GM18520 (cell line): ENCODE data around the gene EXOC3L4.
"Not testable (repeated sequence)": the region's sequence is repeated elsewhere in the genome, so short reads cannot be mapped to it uniquely, and the experiment has no call there.

Experiments used
- ATAC-seq: cut with Tn5 transposase; IDR thresholded peaks from one replicate; pipeline ENCODE4 v1.9.1; 2021; ENCODE audit not compliant: unreplicated experiment

EXOC3L4 gene

DNA sequence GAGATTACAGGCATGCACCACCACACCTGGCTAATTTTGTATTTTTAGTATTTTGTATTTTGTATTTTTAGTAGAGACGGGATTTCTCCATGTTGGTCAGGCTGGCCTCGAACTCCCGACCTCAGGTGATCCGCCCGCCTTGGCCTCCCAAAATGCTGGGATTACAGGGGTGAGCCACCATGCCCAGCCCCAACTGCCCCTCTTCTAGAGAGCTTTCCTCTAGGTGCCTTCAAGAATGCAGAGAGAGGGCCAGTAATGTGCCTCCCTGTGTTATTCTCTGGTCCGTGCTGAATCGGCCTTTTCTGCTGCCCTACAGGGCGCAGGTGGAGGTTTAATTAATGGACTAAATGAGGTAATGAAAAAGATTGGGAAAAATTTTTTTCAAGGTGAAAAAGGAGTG is 25.0 kb downstream of the EXOC3L4 start:
- not testable (repeated sequence) for ATAC-seq

DNA sequence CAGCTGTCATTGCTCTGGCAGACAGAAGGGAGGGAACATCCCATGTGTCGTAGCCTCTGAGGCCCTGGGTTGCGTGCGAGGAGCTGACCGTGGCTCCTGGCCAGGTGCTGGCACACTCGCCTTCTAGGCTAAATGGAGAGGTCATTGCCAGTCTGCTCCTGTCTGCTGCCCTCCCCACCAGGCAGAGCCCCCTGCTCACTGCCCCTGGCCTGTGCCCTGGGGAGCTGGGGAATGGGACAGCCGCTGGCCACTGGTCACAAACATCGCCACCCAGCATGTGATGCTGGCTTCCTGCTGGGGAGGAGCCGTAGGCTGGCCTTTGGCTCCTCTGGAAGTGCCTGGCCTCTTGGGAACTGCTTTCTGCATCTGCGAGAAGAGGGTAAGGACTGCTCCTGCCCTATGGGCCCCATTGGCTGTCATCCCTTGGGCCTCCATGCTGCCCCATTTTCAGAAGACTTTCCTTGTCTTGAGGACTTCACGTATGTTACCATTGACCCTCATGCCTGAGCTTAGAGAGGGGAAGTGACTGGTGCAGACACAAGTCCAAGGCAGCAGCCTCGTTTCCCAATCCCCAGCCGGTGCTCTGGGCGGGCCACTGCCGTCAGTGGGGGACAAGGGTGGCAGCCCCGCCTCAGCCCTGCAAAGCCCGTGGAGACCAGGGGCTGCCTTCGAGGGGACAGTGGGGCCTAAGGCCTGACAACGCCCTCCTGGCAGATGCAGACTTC is 26.8 kb downstream of the EXOC3L4 start:
- no peak for ATAC-seq

DNA sequence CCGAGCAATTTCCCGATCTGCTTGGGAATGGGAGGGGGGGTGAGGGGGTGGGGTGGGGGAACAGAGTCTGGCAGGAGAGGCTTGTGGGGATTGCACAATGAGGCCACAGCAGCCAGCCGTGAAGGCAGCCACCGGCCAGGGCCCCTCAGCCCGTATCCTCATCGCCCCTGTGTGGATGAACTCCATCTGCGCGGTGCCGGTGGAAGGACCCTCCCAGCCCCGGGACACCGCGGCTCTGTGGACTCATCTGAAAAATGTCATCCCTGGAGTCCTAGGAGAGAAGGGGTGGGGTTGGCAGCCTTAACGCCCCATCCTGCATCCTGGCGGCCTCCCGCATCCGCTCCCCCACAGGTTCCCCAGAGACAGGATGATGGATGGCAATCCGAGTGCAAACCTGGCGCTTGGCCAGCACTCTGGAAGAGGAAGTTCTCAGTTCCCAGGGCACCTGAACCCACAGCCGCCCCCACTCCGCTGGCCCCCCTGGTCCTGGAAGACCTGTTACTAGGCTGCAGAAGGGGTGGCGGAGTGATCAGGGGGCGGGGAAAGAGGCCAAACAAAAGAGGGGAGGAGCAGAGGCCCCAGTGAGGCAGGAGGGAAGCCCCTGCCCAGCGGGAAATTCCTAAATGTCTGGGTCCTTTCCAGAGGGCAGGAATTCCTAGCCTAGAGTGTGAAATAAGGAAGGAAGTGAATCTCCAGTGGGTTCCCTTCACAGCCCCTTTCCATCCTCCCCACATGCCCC is 27.5 kb downstream of the EXOC3L4 start:
- ATAC-seq = no peak

DNA sequence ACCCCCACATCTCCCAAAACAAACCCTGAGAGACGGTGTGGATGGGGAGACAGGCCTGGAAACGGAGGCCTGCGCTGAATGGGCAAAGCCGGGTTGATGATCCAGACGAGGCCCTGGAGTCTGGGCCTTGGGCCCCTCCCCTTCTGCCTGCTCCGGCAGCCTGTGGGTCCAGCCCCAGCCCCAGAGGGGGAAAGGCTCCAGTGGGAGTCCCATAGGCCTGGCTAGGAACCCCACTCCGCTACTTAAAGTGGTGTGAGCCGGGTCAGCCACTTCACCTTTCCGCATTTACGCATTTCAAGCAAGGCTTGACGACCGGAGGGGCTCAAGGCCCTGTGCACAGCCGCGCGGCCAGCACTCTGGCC is 28.0 kb downstream of the EXOC3L4 start:
- no peak for ATAC-seq

DNA sequence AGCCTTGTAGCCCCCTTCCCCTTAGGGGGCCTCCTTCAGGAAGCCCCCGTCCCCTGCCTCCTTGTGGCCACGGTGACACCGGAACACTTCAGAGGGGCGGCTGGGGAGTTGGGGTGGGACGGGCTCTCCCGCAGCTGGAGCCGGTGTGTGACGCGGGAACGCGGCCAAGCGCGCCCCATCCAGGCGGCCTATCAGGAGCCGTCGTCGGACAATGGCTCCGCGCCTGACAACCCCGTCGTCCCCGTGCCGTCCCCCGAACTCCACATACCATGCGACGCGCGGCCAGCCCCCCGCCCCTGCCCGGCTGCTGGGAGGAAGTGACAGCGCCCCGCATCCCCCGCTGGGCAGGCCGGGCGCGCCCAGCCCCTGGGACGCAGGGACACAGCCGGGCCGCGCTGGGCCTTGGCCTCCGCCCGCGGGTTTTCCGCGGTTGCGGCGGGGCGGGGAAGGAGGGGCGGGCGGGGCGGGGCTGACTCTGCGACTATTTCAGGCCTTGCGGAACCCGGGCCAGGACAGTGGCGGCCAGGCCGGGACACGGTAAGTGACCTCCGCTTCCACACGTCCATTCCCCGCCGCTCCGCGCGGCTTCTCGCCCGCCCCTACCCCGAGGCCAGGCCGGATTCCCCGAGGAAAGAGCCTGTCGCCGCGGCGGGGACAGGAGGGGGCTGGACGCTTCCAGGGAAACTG is 28.6 kb downstream of the EXOC3L4 start, which contains the start of gene TNFAIP2:
Gene TNFAIP2 (plus strand): TSS at position 515 of the 687 bp plus-strand sequence. CDS start 2,997 bp downstream, outside the sequence.
- ATAC-seq = no peak

DNA sequence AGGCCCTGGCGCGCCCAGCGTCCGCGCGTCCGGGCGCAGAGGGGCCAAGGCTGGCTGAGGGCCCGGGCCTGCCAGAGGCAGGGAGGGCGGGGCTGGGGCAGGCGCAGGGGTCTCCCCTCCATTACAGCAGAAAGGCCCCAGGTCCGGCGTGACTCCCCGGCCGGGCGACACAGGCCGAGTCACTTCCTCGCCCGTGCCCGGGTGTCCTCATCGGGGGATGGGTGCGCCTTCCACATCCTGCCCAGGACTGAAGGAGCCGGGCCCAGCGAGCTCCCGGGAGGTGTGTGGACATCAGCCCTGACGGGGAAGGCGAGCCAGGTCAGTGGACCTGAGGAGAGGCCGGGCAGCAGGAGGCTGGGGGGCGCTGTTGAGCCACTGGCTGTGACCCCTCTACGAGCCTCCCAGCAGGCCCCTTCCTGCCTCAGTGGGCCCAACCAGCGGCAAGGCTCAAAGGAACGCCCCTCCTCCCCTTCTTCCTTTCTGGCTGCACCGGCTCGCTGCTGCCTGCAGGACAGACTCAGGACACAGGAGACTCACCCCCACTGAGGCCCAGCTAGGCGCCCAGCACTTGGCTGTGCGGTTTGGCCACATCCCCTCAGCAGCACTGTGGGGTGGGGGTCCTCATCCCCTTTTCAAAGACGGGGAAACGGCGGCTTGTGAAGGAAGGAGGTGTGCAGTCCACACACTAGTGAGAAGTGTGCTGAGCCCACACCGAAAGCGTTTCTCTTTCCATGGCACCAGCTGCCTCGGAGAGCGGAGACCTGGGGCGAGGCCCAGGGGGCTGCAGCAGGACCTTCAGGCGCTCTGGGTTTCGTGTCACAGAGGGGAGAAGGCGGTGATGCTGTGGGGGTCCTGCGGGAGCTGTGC is 29.3 kb downstream of the EXOC3L4 start:
- ATAC-seq = no peak

DNA sequence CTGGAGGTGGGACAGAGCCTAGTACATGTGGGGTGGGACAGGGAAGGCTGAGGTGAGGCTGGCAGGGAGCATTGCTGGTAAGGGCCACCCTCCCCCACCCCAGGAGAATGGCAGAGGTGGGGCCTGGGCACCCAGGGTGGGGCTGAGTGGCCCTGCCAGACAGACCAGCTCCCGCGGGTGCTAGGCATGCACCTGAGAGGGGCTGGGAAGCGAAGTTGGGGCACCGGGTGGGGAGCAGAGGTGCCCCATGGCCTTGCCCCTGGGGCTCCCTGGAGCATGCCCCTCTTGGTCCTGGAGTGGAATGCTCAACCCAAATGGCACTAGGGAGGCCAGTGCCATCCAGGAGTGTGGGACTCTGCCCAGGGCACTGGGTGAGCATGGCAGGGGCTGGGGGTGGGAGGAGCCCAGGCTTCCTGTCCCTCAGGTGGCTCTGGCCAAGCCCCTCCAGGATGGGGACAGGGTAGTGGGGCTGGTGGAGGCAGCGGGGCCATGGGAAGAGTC is 30.0 kb downstream of the EXOC3L4 start:
- ATAC-seq = no peak

DNA sequence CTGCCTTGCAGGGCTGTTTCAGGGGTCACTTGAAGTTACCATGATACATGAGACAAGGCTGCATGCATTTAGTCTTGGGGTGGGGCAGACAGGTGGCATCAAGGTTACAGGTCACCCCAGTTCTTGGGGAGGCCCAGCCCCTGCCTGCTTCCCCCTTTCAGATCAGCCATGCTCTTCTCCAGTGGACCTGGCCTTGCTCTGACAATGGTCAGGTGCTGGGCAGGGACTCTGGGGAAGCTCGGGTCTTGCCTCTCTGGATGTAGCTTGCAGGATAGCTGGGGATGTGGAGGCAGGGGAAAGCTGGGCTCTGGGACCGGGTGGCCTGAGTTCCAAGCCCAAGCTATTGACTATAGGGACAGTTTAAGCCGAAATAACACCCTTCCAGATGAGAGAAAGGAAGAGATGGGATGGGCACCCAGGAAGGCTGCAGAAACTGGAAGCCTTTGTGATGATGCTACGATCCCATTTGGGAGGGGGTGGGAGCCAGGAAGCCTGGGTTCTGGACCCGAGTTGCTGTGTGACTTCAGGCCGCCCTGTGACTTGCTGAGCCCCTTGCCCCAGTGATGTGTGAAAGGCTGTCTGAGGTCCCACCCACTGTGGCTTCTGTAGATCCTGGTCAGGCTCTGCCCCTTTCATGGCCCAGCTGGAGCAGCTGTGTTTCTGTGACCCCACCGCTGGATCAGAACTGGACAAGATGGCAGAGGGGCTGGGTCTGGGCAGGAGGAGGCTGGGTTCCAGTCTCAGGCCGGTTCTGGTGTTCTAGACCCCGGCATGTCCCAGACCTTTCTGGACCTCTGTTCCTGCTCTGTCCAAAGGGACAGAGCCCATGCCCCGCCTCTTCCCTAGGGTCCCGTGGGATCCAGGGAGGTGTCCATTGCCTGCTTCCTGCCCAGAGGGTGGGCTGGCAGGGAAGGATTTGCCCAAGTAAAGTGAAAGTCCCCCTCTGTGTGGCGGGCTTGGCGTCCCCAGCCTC is 30.9 kb downstream of the EXOC3L4 start:
- ATAC-seq = no peak

DNA sequence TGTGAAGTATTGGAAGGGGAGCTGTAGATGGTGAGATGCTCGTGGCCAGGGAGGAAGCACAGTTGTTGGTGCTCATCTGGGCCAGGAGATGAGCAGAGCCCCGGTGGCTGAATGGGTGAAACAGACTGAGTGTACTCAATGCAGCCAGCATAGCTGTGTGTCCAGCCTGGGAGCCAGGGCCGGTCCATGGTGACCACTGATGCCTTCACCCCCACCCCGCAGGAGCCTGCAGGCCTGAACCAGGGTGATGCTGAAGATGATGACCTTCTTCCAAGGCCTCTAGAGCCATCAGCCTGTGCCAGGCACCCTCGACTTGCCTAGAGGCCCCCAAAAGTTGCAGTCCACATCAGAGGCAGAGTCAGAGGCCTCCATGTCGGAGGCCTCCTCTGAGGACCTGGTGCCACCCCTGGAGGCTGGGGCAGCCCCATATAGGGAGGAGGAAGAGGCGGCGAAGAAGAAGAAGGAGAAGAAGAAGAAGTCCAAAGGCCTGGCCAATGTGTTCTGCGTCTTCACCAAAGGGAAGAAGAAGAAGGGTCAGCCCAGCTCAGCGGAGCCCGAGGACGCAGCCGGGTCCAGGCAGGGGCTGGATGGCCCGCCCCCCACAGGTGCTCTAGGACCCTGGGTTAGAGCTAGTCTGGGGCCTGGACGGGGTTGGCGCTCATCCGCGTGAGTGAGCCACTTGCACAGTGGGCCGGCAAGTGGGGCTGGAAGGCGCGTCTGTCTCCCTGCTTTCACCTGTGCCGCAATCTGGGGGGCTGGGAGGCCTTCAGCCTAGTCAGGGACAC is 31.8 kb downstream of the EXOC3L4 start:
- ATAC-seq = no peak

DNA sequence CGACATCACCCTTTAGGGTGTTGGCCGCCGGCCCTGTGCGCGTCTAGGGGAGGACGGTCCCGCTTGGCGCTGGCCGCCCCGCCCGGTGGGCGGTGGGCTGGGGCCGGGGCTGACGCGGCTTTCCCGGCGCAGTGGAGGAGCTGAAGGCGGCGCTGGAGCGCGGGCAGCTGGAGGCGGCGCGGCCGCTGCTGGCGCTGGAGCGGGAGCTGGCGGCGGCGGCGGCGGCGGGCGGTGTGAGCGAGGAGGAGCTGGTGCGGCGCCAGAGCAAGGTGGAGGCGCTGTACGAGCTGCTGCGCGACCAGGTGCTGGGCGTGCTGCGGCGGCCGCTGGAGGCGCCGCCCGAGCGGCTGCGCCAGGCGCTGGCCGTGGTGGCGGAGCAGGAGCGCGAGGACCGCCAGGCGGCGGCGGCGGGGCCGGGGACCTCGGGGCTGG is 32.4 kb downstream of the EXOC3L4 start:
- no peak for ATAC-seq

DNA sequence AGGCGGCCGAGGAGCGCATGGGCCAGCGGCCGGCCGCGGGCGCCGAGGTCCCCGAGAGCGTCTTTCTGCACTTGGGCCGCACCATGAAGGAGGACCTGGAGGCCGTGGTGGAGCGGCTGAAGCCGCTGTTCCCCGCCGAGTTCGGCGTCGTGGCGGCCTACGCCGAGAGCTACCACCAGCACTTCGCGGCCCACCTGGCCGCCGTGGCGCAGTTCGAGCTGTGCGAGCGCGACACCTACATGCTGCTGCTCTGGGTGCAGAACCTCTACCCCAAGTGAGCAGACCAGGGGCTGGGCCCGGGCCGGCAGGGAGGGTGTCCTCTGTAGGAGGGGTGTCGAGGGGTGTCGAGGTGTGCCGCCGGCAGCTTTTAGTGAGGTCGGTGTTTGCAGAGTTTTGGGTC is 32.8 kb downstream of the EXOC3L4 start:
- no peak for ATAC-seq

DNA sequence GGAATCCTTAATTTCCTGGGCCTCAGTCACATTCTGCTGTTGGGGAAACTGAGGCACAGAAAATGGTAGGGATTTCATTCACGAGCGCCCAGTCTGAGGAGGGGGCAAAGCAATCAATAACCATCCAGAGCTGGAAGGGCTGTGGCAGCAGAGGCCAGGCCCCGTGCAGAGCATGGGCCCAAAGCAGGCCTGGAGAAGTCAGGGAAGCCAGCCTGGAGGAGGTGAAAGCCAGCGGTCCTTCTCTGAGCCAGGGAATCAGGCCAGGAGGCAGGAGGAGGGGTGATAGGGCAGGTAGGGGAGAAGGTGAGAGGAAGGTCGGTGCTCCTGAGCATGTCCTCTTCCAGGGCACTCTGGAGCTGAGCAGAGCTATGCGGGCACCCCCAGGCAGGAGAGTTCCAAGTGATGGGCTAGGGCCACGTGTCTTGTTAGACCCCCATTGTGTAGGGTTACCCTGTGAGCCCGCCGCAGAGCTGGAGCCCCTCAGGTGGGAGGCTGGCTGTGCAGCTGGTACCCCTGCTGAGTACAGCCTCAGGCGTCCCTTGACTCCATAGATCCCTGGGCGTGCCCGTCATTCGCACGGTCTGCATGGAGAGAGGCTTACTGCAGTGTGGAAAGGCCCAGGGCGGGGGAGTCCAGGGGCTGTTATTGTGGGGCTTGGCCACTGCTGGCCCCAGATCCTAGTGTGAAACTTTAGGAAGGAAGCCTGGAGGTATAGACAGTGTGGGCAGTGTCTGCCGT is 33.5 kb downstream of the EXOC3L4 start:
- no peak for ATAC-seq

DNA sequence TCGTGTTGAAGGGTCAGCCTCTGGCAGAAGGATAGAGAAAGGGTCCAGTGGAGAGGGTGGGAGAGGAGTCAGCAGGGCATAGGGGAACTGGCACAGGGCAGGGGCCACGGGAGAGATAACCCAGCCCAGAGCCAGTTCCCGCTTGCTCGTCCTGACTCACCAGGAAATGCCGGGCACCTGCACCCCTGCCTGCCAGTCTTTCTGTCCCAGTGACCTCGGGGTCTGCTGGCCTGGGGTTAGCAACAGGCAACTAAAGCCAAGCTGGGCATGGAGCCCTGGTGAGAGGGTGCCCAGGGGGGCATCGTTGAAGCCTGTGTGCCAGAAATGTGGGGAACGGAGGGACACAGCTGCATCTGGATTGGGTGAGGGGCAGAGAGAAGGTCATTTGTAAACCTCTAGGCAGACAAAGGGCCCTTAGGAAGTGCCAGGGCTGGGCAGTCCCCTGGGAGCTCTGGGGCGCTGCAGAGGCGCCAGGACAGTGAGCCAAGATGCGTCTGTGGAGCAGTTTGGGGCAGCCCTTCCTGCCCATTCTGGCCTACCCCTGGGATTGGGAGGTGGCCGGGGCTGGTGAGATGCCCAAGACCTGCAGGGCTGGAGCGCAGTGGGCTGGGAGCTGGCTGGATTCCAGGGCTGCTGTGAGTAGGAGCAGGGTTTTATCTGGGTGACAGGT is 34.2 kb downstream of the EXOC3L4 start:
- ATAC-seq = no peak

DNA sequence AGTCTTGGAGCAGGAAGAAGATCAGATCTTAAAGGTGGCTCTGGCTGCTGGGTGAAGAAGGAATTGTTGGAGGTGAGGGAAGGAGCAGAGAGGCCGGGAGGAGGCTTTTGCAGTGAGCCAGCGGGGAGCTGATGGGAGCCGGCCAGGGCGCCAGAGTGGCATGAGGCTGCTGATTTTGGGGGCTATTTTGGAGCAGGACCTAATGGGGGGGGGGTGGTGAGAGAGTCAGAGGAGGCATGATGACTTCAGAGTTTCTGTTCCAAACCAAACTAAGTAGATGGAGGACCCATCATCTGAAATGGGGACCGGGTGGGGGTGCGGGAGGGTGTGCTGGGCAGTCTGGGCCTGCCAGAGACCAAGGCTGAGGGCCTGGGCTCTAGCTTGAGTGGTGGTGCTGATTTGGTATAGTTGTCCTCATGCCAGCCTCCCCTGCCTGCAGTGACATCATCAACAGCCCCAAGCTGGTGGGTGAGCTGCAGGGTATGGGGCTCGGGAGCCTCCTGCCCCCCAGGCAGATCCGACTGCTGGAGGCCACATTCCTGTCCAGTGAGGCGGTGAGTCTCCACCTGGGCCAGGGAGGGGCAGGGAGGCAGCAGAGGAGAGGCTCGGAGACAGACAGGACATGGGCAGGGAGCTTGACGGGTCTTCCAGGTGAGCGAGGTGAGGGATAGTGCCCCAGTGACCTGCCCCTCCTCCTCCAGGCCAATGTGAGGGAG is 34.9 kb downstream of the EXOC3L4 start:
- ATAC-seq = no peak

DNA sequence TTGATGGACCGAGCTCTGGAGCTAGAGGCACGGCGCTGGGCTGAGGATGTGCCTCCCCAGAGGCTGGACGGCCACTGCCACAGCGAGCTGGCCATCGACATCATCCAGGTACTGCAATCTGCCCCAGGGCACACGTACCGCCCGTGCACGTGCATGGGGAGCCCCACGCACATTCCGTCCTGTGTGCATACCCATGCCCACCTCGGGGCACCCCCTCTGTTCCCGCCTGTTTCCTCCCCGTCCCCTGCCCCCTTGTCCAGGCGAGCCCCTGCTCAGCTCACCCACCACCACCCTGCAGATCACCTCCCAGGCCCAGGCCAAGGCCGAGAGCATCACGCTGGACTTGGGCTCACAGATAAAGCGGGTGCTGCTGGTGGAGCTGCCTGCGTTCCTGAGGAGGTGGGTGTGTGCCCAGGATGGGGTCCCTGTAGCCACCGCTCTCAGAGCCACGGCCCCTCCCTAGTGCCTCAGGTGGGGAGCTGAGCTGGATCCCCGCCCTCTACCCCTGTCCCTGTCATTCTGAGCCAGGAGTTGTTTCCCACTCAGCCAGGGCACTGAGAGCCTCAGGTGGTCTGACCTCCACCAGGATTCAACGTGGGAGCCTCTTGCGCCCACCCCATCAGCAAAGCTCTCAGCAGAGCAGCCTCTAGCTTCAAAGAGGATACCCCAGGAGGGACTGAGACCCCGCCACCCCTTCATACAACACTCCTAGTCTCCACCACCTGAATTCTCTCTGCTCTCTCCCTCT is 35.7 kb downstream of the EXOC3L4 start:
- ATAC-seq = no peak

DNA sequence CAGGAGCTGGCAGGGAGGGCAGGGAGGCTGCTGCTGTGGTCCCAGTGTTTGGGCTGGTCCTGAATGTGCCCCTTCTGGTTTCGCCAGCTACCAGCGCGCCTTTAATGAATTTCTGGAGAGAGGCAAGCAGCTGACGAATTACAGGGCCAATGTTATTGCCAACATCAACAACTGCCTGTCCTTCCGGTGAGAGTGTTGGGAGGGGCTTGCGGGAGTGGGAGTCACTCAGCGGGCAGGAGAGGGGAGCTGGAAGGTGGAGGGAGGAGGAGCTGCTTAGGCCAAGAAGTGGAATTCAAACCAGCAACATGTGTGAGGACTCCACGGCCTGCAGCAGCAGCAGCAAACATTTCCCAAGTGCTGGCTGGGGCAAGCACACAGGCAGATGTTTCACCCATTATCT is 36.4 kb downstream of the EXOC3L4 start:
- ATAC-seq = no peak
